Fibroblast of skin of scalp (primary cell): ENCODE results near the gene KCTD4. TPM values are rescaled to one million over a fixed set of nuclear protein-coding genes. Genes with fewer than 3 reads are reported as not detected.
"Not testable (repeated sequence)": the region's sequence is repeated elsewhere in the genome, so short reads cannot be mapped to it uniquely, and the experiment has no call there.

Experiments used
- DNase-seq: peaks from one replicate; pipeline ENCODE4 v3.0.0-alpha.2; 2013
- polyA plus RNA-seq, 2 experiments: library from polyadenylated mRNA; unstranded; fragments of 120-200 nt; gene quantifications; one replicate each; pipeline ENCODE4 v1.2.1, GENCODE V29; 2013; ENCODE audit not compliant: insufficient read length in 2 of 2

Gene KCTD4
- 0.08 TPM for polyA plus RNA-seq (2013, experiment 1 of 2; ENCODE audit: insufficient read length)
- polyA plus RNA-seq (2013, experiment 2 of 2; ENCODE audit: insufficient read length): not detected

- peak; percentile 30 for DNase-seq
Observed at GRCh38 chr13:45200701-45201232, at the start of gene KCTD4. Gene KCTD4 (minus strand): TSS chr13:45201045. CDS start chr13:45194567, 6,478 bp downstream.

GRCh38 chr13:45249662-45250061 is 48.8 kb upstream of the KCTD4 start:
- no peak for DNase-seq

GRCh38 chr13:45244736-45245135 is 43.9 kb upstream of the KCTD4 start:
- not testable (repeated sequence) for DNase-seq

GRCh38 chr13:45243077-45243476 is 42.2 kb upstream of the KCTD4 start:
- no peak for DNase-seq

- DNase-seq: no peak
Observed at GRCh38 chr13:45242524-45242923, 41.7 kb upstream of the KCTD4 start.

- DNase-seq: peak; percentile 43
Observed at GRCh38 chr13:45242070-45242469, 41.2 kb upstream of the KCTD4 start.

GRCh38 chr13:45240143-45240542 is 39.3 kb upstream of the KCTD4 start:
- peak; percentile 13 for DNase-seq

- peak; percentile 71 for DNase-seq
Observed at GRCh38 chr13:45238945-45239795, 38.3 kb upstream of the KCTD4 start.

GRCh38 chr13:45232591-45232990 is 31.7 kb upstream of the KCTD4 start:
- no peak for DNase-seq

GRCh38 chr13:45231722-45232121 is 30.9 kb upstream of the KCTD4 start:
- peak; percentile 48 for DNase-seq

GRCh38 chr13:45231305-45231704 is 30.5 kb upstream of the KCTD4 start:
- DNase-seq: peak; percentile 46

GRCh38 chr13:45229172-45229571 is 28.3 kb upstream of the KCTD4 start:
- DNase-seq: no peak

- DNase-seq: no peak
Observed at GRCh38 chr13:45228002-45228401, 27.2 kb upstream of the KCTD4 start.

- no peak for DNase-seq
Observed at GRCh38 chr13:45226024-45226423, 25.2 kb upstream of the KCTD4 start.

- DNase-seq: no peak
Observed at GRCh38 chr13:45225370-45225769, 24.5 kb upstream of the KCTD4 start.

GRCh38 chr13:45224176-45224575 is 23.3 kb upstream of the KCTD4 start:
- peak; percentile 52 for DNase-seq

GRCh38 chr13:45222919-45223318 is 22.1 kb upstream of the KCTD4 start:
- no peak for DNase-seq

GRCh38 chr13:45222516-45222915 is 21.7 kb upstream of the KCTD4 start:
- no peak for DNase-seq

- DNase-seq: no peak
Observed at GRCh38 chr13:45220403-45220802, 19.6 kb upstream of the KCTD4 start.

GRCh38 chr13:45219938-45220375 is 19.1 kb upstream of the KCTD4 start:
- peak; percentile 79 for DNase-seq

GRCh38 chr13:45219123-45219891 is 18.5 kb upstream of the KCTD4 start:
- DNase-seq: no peak

- DNase-seq: no peak
Observed at GRCh38 chr13:45218689-45219088, 17.8 kb upstream of the KCTD4 start.

- no peak for DNase-seq
Observed at GRCh38 chr13:45216193-45216592, 15.3 kb upstream of the KCTD4 start.
